NT2/D1 (cell line): ENCODE results near the gene SMCO4.

Experiments used
- SUZ12 ChIP-seq: IDR thresholded peaks from 2 replicates; pipeline ENCODE4 v1.6.1; 2011; ENCODE audit not compliant: insufficient read length, insufficient read depth; ENCODE audit errors: extremely low read depth
- YY1 ChIP-seq: IDR thresholded peaks from 2 replicates; pipeline ENCODE4 v1.6.1; 2011; ENCODE audit not compliant: insufficient read length, insufficient read depth
- ZNF274 ChIP-seq: IDR thresholded peaks from 2 replicates; pipeline ENCODE4 v1.6.1; 2011; ENCODE audit warnings: mild to moderate bottlenecking, low read depth, low read length

- TF ChIP-seq ZNF274 (no peak), YY1 (no peak), SUZ12 (no peak)
These were observed 78.2 kb downstream of the SMCO4 start for GRCh38 chr11:93464927-93465540.
